GOT3 (cell line): Measurements from ENCODE around the gene KRTAP24-1.

Experiments used
- DNase-seq: peaks from one replicate; lab custom pipeline; 2025; ENCODE audit warnings: mixed read lengths; lab: John Stamatoyannopoulos, UW

KRTAP24-1 gene

DNA sequence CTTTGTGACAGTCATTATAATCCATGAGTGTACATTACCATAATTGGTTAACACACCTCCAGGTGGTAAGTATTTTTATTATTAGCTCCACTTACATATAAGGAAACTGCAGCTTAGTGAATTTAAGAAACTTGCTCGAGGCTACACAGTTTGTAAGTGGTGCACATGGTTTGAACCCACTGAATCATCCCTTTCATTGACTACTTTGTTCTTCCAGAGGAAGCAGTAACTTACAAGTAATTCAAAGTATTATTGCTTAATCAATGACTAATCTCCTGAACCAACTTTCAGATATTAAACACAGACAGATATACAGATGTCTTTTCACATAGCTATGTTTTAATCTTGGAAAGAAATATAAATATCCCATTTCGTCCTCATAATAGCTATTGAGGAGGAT, 48.1 kb downstream of the KRTAP24-1 start:
- DNase-seq: no peak

DNA sequence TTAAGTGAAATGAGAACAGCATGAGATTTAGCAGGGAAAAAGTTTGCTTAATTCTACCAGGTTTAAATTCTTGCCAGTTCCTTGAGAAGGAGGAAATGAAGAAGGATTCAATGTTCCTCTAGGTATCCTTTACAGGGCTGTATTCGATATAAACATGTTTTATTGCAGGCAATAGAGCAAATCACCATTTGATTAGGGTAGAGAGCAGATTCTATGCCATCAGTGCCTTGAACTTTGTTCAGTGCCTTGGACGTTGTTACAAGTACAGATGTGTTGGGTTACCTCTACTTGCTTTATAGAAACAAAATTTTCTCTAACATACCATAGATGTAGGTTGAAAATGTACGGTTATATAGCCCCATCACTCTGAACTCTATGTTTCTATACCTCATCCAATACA, 48.7 kb downstream of the KRTAP24-1 start:
- DNase-seq: no peak

DNA sequence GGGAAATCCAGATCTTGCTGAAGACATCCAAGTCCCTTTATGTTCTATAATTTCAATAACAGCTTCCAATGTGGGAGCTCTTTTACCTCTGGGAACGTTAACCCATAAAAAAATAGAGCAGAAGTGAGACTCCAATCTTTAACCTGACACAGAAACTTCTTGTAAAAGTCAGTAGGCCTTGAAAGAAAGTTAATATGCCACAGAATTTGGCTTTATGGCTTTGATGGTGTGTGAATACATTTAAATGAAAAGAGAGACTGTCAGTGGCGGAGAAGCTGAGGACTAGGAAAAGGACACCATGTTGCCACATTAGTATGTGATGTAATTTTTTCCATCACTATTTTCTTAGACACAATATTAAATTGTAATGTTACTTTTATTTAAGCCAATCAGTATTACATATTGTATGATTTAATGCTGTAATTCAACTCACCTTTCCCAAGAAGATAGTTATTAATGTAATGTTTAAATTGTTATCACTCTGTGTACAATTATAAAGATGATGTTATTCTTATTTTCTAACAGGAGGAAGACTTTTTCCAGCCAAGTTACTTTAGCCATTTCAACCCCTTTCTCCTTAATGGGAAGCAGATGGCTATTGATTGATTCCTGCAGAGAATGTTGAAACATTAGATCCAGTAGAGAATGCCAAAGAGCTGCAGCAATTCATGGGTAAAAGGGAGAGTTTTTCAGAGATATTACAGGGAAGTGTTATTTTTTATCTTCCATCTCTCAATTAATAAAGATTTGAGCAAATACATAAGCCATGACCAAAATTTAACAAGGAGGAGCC, 49.3 kb downstream of the KRTAP24-1 start:
- no peak for DNase-seq

DNA sequence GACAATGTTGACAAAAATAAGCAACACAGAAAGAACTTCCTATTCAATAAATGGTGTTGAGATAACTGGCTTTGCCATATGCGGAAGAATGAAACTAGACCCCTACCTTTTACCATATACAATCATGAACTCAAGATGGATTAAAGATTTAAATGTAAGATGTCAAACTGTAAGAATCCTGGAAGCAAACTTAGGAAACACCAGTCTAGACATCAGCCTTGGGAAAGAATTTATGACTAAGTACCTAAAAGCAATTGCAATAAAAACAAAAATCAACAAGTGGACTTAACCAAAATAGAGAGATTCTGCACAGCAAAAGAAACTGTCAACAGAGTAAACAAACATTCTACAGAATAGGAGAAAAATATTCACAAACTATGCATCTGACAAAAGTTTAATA, 50.7 kb downstream of the KRTAP24-1 start:
- DNase-seq: no peak
